Panc1 (cell line): ENCODE measurements around the gene NME4. TPM values are rescaled to one million over a fixed set of nuclear protein-coding genes. Genes with fewer than 3 reads are reported as not detected.

Experiments
- ATAC-seq: fragments of 200-7000 bp; cut with Tn5 transposase; 2 replicates; pipeline ENCODE4 v1.9.1; 2020; ENCODE audit warnings: mild to moderate bottlenecking, moderate library complexity
- BruUV-seq: library from RNA; stranded (reverse); fragments of 400-500 nt; replicated peaks from 2 replicates; lab custom pipeline; 2021; lab: Mats Ljungman, UMichigan
- CTCF ChIA-PET: fragments of 300-600 bp; sonication (Branson Sonifier 250); formaldehyde crosslinking; loops from one replicate; lab custom pipeline; 2022; ENCODE audit warnings: antibody characterized with exemption; lab: Charles Lee
- POLR2A ChIA-PET: fragments of 300-600 bp; sonication (Branson Sonifier 250); formaldehyde crosslinking; loops from one replicate; lab custom pipeline; 2022; ENCODE audit warnings: antibody characterized with exemption; lab: Charles Lee
- DNase-seq: peaks from one replicate; pipeline ENCODE4 v3.0.0-alpha.2; 2010; ENCODE audit warnings: low read depth, low spot score
- H3K27ac ChIP-seq: 2 replicates; pipeline ENCODE4 v1.5.1; 2011; ENCODE audit warnings: mild to moderate bottlenecking, low read length, inconsistent platforms
- H3K27me3 ChIP-seq: fragments of 200-500 bp; sonication (Bioruptor generic); 2 replicates; pipeline ENCODE4 v1.6.0; 2014; ENCODE audit warnings: low read length, inconsistent platforms; ENCODE audit not compliant: control insufficient read depth, insufficient read depth
- H3K36me3 ChIP-seq: fragments of 200-500 bp; sonication (Bioruptor generic); 2 replicates; pipeline ENCODE4 v1.5.1; 2014; ENCODE audit warnings: inconsistent platforms, mild to moderate bottlenecking, low read length, moderate library complexity; ENCODE audit not compliant: control insufficient read depth, insufficient read depth
- H3K4me1 ChIP-seq: 2 replicates; pipeline ENCODE4 v1.5.1; 2011; ENCODE audit warnings: inconsistent platforms, mild to moderate bottlenecking, low read length, moderate library complexity; ENCODE audit not compliant: control insufficient read depth, insufficient read depth
- H3K4me3 ChIP-seq, 2 experiments: 2 replicates each; pipeline ENCODE4 v1.5.1; 2011 to 2012; ENCODE audit warnings: low read depth in 2 of 2, low read length in 2 of 2, mild to moderate bottlenecking in 2 of 2, inconsistent platforms in 1 of 2, moderate library complexity in 1 of 2
- H3K9me3 ChIP-seq: fragments of 200-500 bp; sonication (Bioruptor generic); 2 replicates; pipeline ENCODE4 v1.5.1; 2014; ENCODE audit warnings: low read depth, mild to moderate bottlenecking, inconsistent platforms, low read length, moderate library complexity; ENCODE audit not compliant: control insufficient read depth, insufficient read depth
- CTCF ChIP-seq: fragments of 450-650 bp; IDR thresholded peaks from 2 replicates; pipeline ENCODE4 v1.5.1; 2017; ENCODE audit warnings: mild to moderate bottlenecking
- POLR2AphosphoS5 ChIP-seq: IDR thresholded peaks from 2 replicates; pipeline ENCODE4 v1.6.1; 2012; ENCODE audit warnings: mild to moderate bottlenecking, low read depth, low read length, moderate library complexity
- REST ChIP-seq, 2 experiments: IDR thresholded peaks; 2 replicates each; pipeline ENCODE4 v1.6.1; 2011 to 2012; ENCODE audit warnings: low read depth in 2 of 2, control low read depth in 1 of 2, low read length in 1 of 2, mild to moderate bottlenecking in 1 of 2, moderate library complexity in 1 of 2; ENCODE audit not compliant: insufficient read depth in 1 of 2
- SIN3A ChIP-seq: IDR thresholded peaks from 2 replicates; pipeline ENCODE4 v1.6.1; 2012; ENCODE audit warnings: low read depth, mild to moderate bottlenecking, low read length, moderate library complexity, borderline replicate concordance; ENCODE audit not compliant: insufficient read depth
- TCF7L2 ChIP-seq: IDR thresholded peaks from 2 replicates; pipeline ENCODE4 v1.6.1; 2011; ENCODE audit warnings: mild to moderate bottlenecking, low read depth, low read length, inconsistent platforms
- in situ Hi-C: cut with HindIII; loops from 2 replicates; pipeline ENCODE4 v1.10.0; 2016; ENCODE audit warnings: low sequenced_read_pairs, low pct_unique_long_range_greater_than_20kb
- intact Hi-C: fragments of 100-400 bp; cut with micrococcal nuclease; formaldehyde crosslinking; loops from one replicate; pipeline ENCODE4 v1.10.0; 2022; ENCODE audit not compliant: unreplicated experiment
- total RNA-seq: library from RNA; stranded (reverse); gene quantifications from one replicate; pipeline ENCODE4 v1.2.1, GENCODE V29; 2021; ENCODE audit not compliant: unreplicated experiment

NME4 gene
- total RNA-seq, 1 experiment from 2014 or later = 500 TPM

DNA sequence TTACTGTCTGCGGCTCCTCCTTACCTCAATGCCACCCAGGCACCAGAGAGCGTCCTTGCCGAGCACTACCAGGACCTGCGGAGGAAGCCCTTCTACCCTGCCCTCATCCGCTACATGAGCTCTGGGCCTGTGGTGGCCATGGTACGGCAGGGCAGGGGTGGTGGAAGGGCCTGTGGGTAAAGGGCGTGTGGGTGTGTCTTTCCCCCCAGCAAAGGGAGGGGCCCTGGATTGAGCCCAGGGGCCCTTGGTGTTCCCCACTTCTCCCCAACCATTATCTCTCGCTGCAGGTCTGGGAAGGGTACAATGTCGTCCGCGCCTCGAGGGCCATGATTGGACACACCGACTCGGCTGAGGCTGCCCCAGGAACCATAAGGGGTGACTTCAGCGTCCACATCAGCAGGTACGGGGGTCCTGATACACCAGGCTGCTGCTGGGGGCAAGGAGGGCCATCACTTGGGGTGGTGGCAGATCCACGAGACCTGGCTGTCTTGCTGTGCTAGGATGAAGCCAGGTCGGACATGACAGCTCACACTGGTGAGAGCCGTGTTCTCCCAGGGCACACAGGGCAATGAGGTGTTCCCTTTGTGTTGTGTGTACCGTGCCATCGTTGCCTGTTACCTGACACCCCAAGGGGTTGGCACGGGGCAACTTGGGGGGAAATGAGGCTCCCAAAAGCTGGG lies 2.5 kb downstream of the NME4 start:
- in situ Hi-C loops (no loop called here), intact Hi-C loops (loop anchor here (2.0 kb wide), 1 partner anchor 25 kb away; the partner anchor contains the start of gene RAB11FIP3)
- no TSS peak for BruUV-seq
- no peaks in the 10 kb centered on the region for H3K27me3 ChIP-seq
- TF ChIP-seq POLR2AphosphoS5 (no peak; the same call in 1 of the 2 replicates), REST (IDR thresholded peaks at IDR 0.05; ENCODE audit: insufficient read depth in 1 of 2, low read depth in 2 of 2, low read length in 1 of 2) (no peak), SIN3A (no peak), TCF7L2 (no peak), CTCF (no peak)
- H3K27ac ChIP-seq = peak overlapping the region; percentile 94
- peak overlapping the region; percentile 49 to 65; a peak in 3 of 4 replicates for H3K4me3 ChIP-seq
- ChIA-PET POLR2A (no interaction called here), CTCF (no interaction called here)
- H3K36me3 ChIP-seq = no peaks in the 10 kb centered on the region
- no peaks in the 10 kb centered on the region for H3K9me3 ChIP-seq
- ATAC-seq = no peak
- no peak for DNase-seq
- peaks cover 37% of the 10 kb centered on the region for H3K4me1 ChIP-seq

- peak overlapping the region; percentile 94 for H3K27ac ChIP-seq
- BruUV-seq = TSS peak; percentile 75
- H3K36me3 ChIP-seq = no peaks in the 10 kb centered on the region
- POLR2A ChIA-PET = no interaction called here
- H3K9me3 ChIP-seq = no peaks in the 10 kb centered on the region
- CTCF ChIA-PET = no interaction called here
- peaks cover 35% of the 10 kb centered on the region for H3K4me1 ChIP-seq
- ATAC-seq (peak; percentile 5), DNase-seq (no peak)
- H3K4me3 ChIP-seq = peak overlapping the region; percentile 65 to 67
- intact Hi-C loops = loop anchor here (2.0 kb wide), 1 partner anchor 25 kb away; the partner anchor contains the start of gene RAB11FIP3
- no peaks in the 10 kb centered on the region for H3K27me3 ChIP-seq
- TF ChIP-seq POLR2AphosphoS5 (peak; percentile 49; the same call in 1 of the 2 replicates), REST (IDR thresholded peaks at IDR 0.05; ENCODE audit: insufficient read depth in 1 of 2, low read depth in 2 of 2, low read length in 1 of 2) (no peak)
- in situ Hi-C loops = no loop called here
Measured at GRCh38 chr16:400061-400591, 3.1 kb downstream of the NME4 start.
